ENCODE measurements around the gene MCOLN1. TPM values are rescaled to one million over a fixed set of nuclear protein-coding genes. Genes with fewer than 3 reads are reported as not detected.

Gene MCOLN1
- total RNA-seq, 1 experiment from 2014 or later, result 3.6 TPM

DNA sequence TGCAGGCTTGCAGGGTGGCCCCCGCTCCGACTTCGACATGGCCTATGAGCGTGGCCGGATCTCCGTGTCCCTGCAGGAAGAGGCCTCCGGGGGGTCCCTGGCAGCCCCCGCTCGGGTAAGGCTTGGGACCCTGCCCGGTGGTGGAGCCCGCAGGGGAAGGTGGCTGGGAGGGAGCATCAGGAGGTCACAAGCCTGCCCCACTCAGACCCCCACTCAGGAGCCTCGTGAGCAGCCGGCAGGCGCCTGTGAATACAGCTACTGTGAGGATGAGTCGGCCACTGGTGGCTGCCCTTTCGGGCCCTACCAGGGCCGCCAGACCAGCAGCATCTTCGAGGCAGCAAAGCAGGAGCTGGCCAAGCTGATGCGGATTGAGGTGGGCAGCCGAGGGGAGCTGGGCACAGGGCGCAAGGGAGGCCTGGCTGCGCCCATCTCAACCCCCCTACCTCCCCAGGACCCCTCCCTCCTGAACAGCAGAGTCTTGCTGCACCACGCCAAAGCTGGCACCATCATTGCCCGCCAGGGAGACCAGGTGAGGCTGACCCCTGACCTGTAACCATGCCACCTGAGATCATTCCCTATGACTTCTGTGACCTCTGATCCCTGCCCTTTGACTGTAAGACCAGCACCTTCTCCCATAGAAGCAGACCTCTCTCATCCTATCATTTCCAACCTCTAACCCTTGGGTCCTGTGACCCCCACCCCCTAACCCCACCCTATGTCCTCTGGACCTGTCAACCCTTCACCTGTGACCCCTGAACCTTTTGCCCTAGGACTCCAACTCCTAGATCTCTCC, 20.3 kb downstream of the MCOLN1 start:
- no peak for DNase-seq (ENCODE audit: low read depth)

DNA sequence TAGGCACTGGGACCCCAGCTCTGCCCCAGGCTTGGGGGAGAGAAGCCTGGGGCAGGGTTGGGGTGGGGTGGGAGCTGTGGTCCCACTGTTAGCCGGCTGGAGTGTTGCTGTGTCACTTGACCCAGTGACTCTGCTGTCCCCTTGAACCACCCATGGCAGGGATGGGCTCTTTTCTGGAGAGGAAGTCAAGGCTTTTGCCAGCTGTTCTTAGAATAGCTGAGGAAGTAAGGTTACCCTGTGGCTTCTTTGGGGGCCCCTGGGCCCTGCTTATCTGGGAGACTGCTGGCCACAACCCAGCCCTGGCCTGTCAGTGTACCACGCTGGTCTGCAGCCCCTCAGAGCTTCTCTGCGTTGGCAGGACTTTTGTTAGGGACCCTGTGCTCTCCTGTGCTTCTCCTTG, 22.2 kb downstream of the MCOLN1 start:
- DNase-seq (ENCODE audit: low read depth), result no peak

- no peak for DNase-seq (ENCODE audit: low read depth)
Observed at GRCh38 chr19:7545300-7545699, 22.9 kb downstream of the MCOLN1 start.

DNA sequence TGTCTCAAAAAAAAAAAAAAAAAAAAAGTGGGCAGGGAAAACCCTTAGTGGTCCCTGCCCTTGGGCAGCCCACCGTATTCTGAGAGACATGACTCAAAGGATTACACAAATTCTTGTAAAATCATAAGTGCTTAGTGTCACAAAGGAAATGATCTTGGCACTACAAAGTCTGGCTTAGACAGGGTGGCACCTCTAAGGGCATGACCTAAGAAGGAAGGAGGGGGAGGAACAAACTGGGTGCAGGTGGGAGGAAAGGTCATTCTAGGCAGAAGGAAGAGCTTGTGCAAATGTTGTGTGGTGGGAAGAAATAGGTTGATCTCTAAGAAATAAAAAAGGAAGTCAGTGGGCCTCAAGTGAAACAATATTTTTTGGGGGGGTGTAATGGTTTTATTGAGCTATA, 23.5 kb downstream of the MCOLN1 start:
- DNase-seq (ENCODE audit: low read depth), result no peak

DNA sequence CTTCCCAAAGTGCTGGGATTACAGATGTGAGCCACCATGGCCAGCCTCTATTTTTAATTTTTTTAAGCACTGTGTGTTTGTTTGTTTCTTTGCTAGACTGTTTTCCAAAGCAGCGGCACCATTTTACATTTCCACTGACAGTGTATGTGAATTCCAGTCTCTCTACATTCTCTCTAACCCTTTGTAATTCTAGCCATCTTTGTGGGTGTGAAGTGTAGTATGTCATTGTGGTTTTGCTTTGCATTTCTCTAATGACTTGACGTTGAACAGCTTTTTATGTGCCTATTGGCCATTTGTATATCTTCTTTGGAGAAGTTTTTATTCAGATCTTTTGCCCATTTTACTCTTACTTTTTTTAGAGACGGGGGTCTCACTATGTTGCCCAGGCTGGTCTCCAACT, 24.7 kb downstream of the MCOLN1 start:
- DNase-seq (ENCODE audit: low read depth), result no peak

DNA sequence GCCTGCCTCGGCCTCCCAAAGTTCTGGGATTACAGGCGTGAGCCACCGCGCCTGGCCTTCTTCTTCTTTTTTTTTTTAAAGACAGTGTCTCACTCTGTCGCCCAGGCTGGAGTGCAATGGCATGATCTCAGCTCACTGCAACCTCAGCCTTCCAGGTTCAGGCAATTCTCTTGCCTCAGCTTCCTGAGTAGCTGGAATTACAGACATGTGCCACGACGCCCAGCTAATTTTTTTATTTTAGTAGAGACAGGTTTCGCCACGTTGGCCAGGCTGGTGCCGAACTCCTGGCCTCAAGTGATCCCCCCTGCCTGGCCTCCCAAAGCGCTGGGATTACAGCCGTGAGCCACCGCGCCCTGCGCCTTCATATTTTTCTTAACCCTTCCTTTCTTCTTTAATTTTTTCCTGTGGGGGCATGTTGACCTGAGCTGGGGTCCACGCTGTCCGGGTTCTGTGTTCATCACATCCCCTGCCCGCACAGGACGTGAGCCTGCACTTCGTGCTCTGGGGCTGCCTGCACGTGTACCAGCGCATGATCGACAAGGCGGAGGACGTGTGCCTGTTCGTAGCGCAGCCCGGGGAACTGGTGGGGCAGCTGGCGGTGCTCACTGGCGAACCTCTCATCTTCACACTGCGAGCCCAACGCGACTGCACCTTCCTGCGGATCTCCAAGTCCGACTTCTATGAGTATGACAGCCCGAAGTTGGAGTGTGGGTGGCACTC, 27.2 kb downstream of the MCOLN1 start:
- DNase-seq (ENCODE audit: low read depth), result no peak

GRCh38 chr19:7550169-7550770, 27.8 kb downstream of the MCOLN1 start:
- no peak for DNase-seq (ENCODE audit: low read depth)

DNA sequence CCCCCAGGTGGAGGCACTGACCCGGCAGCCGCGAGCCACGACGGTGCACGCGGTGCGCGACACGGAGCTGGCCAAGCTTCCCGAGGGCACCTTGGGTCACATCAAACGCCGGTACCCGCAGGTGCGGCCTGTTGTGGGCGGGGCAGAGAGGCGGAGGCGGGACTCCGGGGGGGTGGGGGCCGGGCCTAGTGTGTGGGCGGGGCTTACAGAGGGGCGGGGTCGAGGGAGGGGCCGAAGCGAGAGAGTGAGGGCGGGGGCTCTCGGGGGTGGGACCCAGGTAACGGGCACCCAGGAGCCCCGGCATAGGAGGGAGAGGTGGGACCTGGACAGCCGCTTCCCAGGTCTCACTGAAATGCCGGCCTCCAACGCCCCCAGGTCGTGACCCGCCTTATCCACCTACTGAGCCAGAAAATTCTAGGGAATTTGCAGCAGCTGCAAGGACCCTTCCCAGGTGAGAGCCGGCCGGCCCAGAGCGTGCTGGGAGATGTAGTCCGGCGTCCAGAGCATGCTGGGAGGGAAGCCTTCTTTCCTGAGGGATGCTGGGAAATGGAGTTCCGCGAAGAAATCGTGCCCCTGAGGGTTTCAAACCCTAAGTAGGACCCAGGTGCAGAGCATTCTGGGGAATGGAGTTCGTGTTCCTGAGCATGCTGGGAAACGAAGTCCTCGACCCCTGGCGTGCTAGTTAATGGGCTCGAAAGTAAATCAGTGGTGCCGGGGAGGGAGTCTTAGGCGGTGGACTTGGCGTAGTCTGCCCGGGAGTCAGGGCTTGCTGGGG, 28.8 kb downstream of the MCOLN1 start:
- peak; percentile 25 for DNase-seq (ENCODE audit: low read depth)

GRCh38 chr19:7552781-7553180, 30.4 kb downstream of the MCOLN1 start:
- DNase-seq (ENCODE audit: low read depth), result no peak

DNA sequence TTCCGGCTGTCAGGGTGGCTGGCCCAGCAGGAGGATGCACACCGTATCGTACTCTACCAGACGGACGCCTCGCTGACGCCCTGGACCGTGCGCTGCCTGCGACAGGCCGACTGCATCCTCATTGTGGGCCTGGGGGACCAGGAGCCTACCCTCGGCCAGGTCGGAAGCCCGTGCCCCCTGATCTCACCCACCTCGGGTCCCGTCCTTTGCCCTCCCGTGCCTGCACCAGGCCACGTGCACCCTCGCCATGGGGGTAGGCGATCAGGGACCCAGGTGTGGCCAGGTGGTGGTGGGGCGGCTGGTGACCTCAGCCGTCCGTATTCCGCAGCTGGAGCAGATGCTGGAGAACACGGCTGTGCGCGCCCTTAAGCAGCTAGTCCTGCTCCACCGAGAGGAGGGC, 32.1 kb downstream of the MCOLN1 start:
- DNase-seq (ENCODE audit: low read depth), result no peak

DNA sequence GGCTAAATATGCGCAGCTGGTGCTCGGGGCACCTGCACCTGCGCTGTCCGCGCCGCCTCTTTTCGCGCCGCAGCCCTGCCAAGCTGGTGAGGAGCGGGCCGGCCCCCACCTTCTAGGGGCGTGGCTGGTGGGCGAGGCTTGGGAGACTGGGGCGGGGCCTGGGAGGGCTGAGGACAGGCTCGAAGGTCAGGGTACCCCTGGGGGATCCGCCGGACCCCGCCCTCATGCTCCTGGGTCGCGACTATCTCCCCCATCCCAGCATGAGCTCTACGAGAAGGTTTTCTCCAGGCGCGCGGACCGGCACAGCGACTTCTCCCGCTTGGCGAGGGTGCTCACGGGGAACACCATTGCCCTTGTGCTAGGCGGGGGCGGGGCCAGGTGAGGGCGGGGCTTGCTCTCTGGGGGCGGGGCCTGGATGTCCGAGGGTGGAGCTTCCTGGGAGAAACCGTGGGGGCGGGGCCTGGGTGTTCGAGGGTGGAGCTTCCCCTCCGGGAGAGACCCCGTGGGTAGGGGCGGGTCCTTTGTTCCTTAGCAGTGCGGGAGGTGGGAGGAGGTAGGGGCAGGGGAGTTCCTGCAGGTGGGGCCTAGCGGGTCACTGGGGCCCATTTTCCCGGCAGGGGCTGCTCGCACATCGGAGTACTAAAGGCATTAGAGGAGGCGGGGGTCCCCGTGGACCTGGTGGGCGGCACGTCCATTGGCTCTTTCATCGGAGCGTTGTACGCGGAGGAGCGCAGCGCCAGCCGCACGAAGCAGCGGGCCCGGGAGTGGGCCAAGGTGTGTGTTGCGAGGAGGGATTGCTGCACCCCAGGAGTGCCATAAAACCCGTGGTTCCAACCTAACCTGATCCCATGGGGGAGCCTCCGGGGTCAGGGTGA, 32.8 kb downstream of the MCOLN1 start:
- DNase-seq (ENCODE audit: low read depth), result no peak

GRCh38 chr19:7556696-7557315, 34.4 kb downstream of the MCOLN1 start:
- no peak for DNase-seq (ENCODE audit: low read depth)

GRCh38 chr19:7558667-7559066, 36.2 kb downstream of the MCOLN1 start:
- no peak for DNase-seq (ENCODE audit: low read depth)

DNA sequence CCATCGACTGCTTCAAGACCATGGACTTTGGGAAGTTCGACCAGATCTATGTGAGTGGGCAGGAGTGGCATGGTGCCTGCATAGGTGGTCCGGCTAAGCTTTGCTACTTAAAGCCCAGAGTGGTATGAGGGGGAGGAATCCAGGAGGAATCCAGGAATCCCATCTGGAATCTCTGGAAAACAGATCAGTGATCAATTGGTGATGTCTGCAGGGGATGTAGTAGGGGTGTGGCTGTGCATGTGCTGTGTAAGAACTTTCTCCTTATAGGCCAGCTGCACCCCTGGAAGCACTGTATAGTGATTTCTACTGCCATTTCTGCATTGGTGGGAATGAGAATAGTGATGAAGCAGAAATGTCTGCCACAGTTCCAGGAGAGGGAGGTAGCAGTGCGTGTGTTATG, 36.7 kb downstream of the MCOLN1 start:
- no peak for DNase-seq (ENCODE audit: low read depth)

GRCh38 chr19:7560255-7560654, 37.8 kb downstream of the MCOLN1 start:
- no peak for DNase-seq (ENCODE audit: low read depth)

GRCh38 chr19:7561325-7561724, 38.9 kb downstream of the MCOLN1 start:
- DNase-seq (ENCODE audit: low read depth), result no peak

DNA sequence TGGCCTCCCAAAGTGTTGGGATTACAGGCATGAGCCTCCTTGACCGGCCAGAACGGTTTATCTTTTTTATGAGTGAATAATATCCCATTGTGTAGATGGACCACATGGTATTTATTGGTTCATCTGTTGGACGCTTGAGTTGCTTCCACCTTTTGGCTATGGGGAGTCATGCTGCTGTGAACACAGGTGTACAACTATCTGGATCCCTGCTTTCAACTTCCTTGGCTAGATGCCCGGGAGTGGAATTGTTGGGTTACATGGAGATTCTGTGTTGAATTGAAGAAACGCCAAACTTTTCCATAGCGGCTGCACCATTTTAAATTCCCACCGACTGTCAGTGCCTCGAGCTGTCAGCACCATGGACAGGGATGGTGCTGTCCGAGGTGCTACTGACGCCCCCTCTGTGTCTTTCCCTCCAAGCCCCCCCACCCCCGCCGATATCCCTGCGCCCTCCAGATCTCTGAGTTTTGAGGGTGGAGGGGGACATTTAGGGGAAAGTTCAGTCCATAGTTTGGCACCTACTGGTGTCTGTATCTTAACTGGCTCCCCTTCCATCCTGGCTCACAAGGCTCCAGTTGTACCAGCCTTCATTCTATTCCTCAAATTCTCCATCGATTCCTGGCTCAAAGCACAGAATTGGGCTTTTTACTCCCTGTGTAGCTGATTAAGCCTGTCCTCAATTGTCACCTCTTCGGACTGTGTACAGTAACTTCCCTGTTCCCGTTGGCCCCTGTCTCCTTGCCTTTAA, 40.4 kb downstream of the MCOLN1 start:
- no peak for DNase-seq (ENCODE audit: low read depth)

- DNase-seq (ENCODE audit: low read depth), result no peak
Observed at GRCh38 chr19:7564866-7565265, 42.4 kb downstream of the MCOLN1 start.

DNA sequence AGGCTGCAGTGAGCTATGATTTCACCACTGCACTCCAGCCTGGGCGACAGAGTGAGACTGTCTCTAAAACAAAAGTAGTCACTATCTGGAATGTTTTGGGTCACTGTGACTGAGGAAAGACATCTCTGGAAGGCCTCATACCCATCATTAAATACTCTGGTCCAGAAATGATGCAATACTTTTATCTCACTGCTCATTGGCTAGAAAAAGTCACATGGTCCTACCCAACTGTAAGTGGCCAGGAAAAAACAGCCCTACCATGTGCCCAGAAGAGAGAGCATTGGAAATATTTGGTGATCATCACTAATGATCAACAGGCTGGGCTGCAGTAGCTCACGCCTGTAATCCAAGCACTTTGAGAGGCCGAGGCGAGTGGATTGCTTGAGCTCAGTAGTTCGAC, 42.9 kb downstream of the MCOLN1 start:
- no peak for DNase-seq (ENCODE audit: low read depth)

DNA sequence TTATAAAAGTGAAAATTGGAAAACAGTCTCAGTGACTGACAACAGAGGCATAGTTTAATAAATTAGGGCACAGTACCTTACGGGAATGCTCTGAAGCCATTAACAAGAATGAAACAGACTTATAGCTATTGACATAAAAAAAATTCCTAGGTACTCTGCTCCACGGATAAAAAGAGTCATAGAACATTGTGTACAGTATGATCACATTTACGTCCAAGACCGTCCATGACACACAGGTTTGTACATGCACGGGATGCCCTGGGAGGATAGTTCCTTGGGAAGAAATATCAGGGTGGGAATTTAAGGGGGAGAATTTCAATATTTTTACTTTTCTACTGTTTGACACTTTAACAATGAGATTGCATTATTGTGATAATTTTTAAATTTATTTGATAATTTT, 48.3 kb downstream of the MCOLN1 start:
- DNase-seq (ENCODE audit: low read depth), result no peak
